GM12878 (cell line): Measurements from ENCODE around the gene SCAP. TPM values are rescaled to one million over a fixed set of nuclear protein-coding genes. Genes with fewer than 3 reads are reported as not detected.

Source experiments
- BACH1 ChIP-seq: fragments of 450-650 bp; IDR thresholded peaks from 2 replicates; pipeline ENCODE4 v1.6.1; 2017; ENCODE audit warnings: mild to moderate bottlenecking, borderline replicate concordance
- BHLHE40 ChIP-seq, 2 experiments: fragments of 450-650 bp in 1 of 2; IDR thresholded peaks; 2 replicates each; pipeline ENCODE4 v1.6.1; 2011 to 2017; ENCODE audit warnings: low read depth in 2 of 2, borderline replicate concordance in 1 of 2, improper control_type of control experiment in 1 of 2, low read length in 1 of 2, mild to moderate bottlenecking in 1 of 2
- CBFB ChIP-seq: IDR thresholded peaks from 2 replicates; pipeline ENCODE4 v1.6.1; 2016; ENCODE audit warnings: antibody characterized with exemption, low read depth
- CEBPB ChIP-seq, 2 experiments: fragments of 150-350 bp in 1 of 2; IDR thresholded peaks; 2 replicates each; pipeline ENCODE4 v1.6.1; 2012 to 2014; ENCODE audit warnings: low read depth in 2 of 2, low read length in 2 of 2, borderline replicate concordance in 1 of 2, inconsistent platforms in 1 of 2
- CHD1 ChIP-seq: IDR thresholded peaks from 2 replicates; pipeline ENCODE4 v1.6.1; 2012; ENCODE audit warnings: low read depth, low read length, improper control_type of control experiment
- E4F1 ChIP-seq: fragments of 450-650 bp; IDR thresholded peaks from 2 replicates; pipeline ENCODE4 v1.6.1; 2018; ENCODE audit warnings: borderline replicate concordance, mild to moderate bottlenecking; ENCODE audit not compliant: partially characterized antibody
- EED ChIP-seq: sonication (generic); IDR thresholded peaks from 2 replicates; pipeline ENCODE4 v1.6.1; 2016; ENCODE audit warnings: antibody characterized with exemption, low read depth
- ELK1 ChIP-seq: IDR thresholded peaks from 2 replicates; pipeline ENCODE4 v1.6.1; 2012; ENCODE audit warnings: low read depth, low read length, improper control_type of control experiment
- HDAC2 ChIP-seq: fragments of 200-600 bp; sonication (generic); IDR thresholded peaks from 2 replicates; pipeline ENCODE4 v1.6.1; 2017
- HDGF ChIP-seq: fragments of 450-650 bp; IDR thresholded peaks from 2 replicates; pipeline ENCODE4 v1.6.1; 2016; ENCODE audit warnings: antibody characterized with exemption
- IKZF2 ChIP-seq, 2 experiments: fragments of 450-650 bp; IDR thresholded peaks; 2 replicates each; pipeline ENCODE4 v1.6.1; 2017; ENCODE audit warnings: mild to moderate bottlenecking in 2 of 2, moderate library complexity in 2 of 2
- JUNB ChIP-seq: IDR thresholded peaks from 2 replicates; pipeline ENCODE4 v1.6.1; 2016; ENCODE audit warnings: antibody characterized with exemption, mild to moderate bottlenecking
- JUND ChIP-seq: IDR thresholded peaks from 2 replicates; pipeline ENCODE4 v1.6.1; 2012; ENCODE audit warnings: low read depth, mild to moderate bottlenecking, low read length, improper control_type of control experiment, moderate library complexity
- KAT2A ChIP-seq: conservative IDR thresholded peaks from 2 replicates; pipeline ENCODE4 v1.6.1; 2011; ENCODE audit warnings: low read depth, low read length; ENCODE audit not compliant: control insufficient read depth
- MEF2A ChIP-seq: IDR thresholded peaks from 2 replicates; pipeline ENCODE4 v1.6.1; 2011; ENCODE audit warnings: low read depth, mild to moderate bottlenecking, low read length, moderate library complexity; ENCODE audit not compliant: insufficient read depth
- MEF2B ChIP-seq: fragments of 450-650 bp; IDR thresholded peaks from 2 replicates; pipeline ENCODE4 v1.6.1; 2018; ENCODE audit warnings: mild to moderate bottlenecking, moderate library complexity; ENCODE audit not compliant: partially characterized antibody, poor library complexity, severe bottlenecking
- MLLT1 ChIP-seq: fragments of 450-650 bp; IDR thresholded peaks from 2 replicates; pipeline ENCODE4 v1.6.1; 2016; ENCODE audit warnings: mild to moderate bottlenecking
- MTA3 ChIP-seq: IDR thresholded peaks from 2 replicates; pipeline ENCODE4 v1.6.1; 2012; ENCODE audit warnings: low read length, inconsistent platforms, borderline replicate concordance
- MXI1 ChIP-seq: fragments of 150-350 bp; IDR thresholded peaks from 2 replicates; pipeline ENCODE4 v1.6.1; 2011; ENCODE audit warnings: low read depth, mild to moderate bottlenecking, inconsistent platforms, low read length, improper control_type of control experiment
- MYB ChIP-seq: fragments of 150-350 bp; IDR thresholded peaks from 2 replicates; pipeline ENCODE4 v1.6.1; 2014; ENCODE audit warnings: mild to moderate bottlenecking, low read depth, low read length, borderline replicate concordance
- NR2C1 ChIP-seq: fragments of 450-650 bp; IDR thresholded peaks from 2 replicates; pipeline ENCODE4 v1.6.1; 2017; ENCODE audit warnings: antibody characterized with exemption, mild to moderate bottlenecking, moderate library complexity
- NR2F1 ChIP-seq: fragments of 450-650 bp; conservative IDR thresholded peaks from 2 replicates; pipeline ENCODE4 v1.6.1; 2017; ENCODE audit warnings: mild to moderate bottlenecking
- PML ChIP-seq: IDR thresholded peaks from 2 replicates; pipeline ENCODE4 v1.6.1; 2012; ENCODE audit warnings: low read length, inconsistent platforms
- RELB ChIP-seq: fragments of 450-650 bp; IDR thresholded peaks from 2 replicates; pipeline ENCODE4 v1.6.1; 2017; ENCODE audit warnings: low read depth, mild to moderate bottlenecking, moderate library complexity
- RUNX3 ChIP-seq: IDR thresholded peaks from 2 replicates; pipeline ENCODE4 v1.6.1; 2012; ENCODE audit warnings: low read length, inconsistent platforms
- SPI1 ChIP-seq: IDR thresholded peaks from 2 replicates; pipeline ENCODE4 v1.6.1; 2011; ENCODE audit warnings: low read depth, mild to moderate bottlenecking, low read length, moderate library complexity, borderline replicate concordance; ENCODE audit not compliant: insufficient read depth
- polyA plus RNA-seq, 11 experiments: library from polyadenylated mRNA; depleted of rRNA in 4 of 11; unstranded in 6 of 11; stranded (reverse) in 5 of 11; fragments of >200 nt; fragmentation: Nextera tagmentation in 4 of 11; fragmentation: Illumina TruSeq in 1 of 11; extraction: Ambion mirVana in 4 of 11; extraction: Trizol in 1 of 11; gene quantifications; 1 replicate in 1 of 11; 2 replicates in 10 of 11; pipeline versions ENCODE4 v1.2.1 to v1.2.3, GENCODE V29; 2011 to 2016; ENCODE audit warnings: inconsistent platforms in 2 of 11, missing spikeins in 2 of 11, low read depth in 1 of 11
- total RNA-seq, 4 experiments: library from RNA; depleted of rRNA in 3 of 4; stranded (reverse); fragments of >200 nt in 3 of 4; fragmentation: Illumina TruSeq in 1 of 4; extraction: Trizol in 1 of 4; gene quantifications; 2 replicates each; pipeline versions ENCODE4 v1.2.1 to v1.2.3, GENCODE V29; 2013 to 2021

The SCAP gene
- total and polyA plus RNA-seq, 10 of the 15 experiments (the other 5 are each of a cell fraction or from before 2014, with no cell fraction given): 1.5 to 64.1 (median 27.9) TPM

- TF ChIP-seq SPI1: 0 out of 2 replicates have a peak, but pooled peaks have one; percentile 11
- peak; percentile 52; the same call in 1 of the 2 replicates for TF ChIP-seq HDGF
- no peak for TF ChIP-seq ELK1
- 0 out of 2 replicates have a peak, but pooled peaks have one; percentile 69 for TF ChIP-seq CHD1
- no peak for TF ChIP-seq PML
- no peak for TF ChIP-seq IKZF2 (IDR thresholded peaks at IDR 0.05)
- TF ChIP-seq JUND: no peak
- 0 out of 2 replicates have a peak, but pooled peaks have one; percentile 35 for TF ChIP-seq BACH1
- no peak for TF ChIP-seq BHLHE40 (IDR thresholded peaks at IDR 0.05; ENCODE audit: borderline replicate concordance in 1 of 2, low read depth in 2 of 2, low read length in 1 of 2)
- TF ChIP-seq HDAC2: no peak
- TF ChIP-seq MXI1: no peak
- no peak for TF ChIP-seq CEBPB (IDR thresholded peaks at IDR 0.05; ENCODE audit: borderline replicate concordance in 1 of 2, low read depth in 2 of 2, low read length in 2 of 2)
- peak; percentile 34; the same call in 1 of the 2 replicates for TF ChIP-seq MTA3
- no peak for TF ChIP-seq NR2F1
- peak; percentile 24 for TF ChIP-seq MEF2B
- TF ChIP-seq RELB: no peak
- TF ChIP-seq MLLT1: 0 out of 2 replicates have a peak, but pooled peaks have one; percentile 10
- no peak for TF ChIP-seq CBFB
- no peak; the same call in 1 of the 2 replicates for TF ChIP-seq JUNB
- no peak for TF ChIP-seq MEF2A
- TF ChIP-seq NR2C1: no peak
- TF ChIP-seq KAT2A: no peak
- TF ChIP-seq E4F1: no peak
- no peak for TF ChIP-seq EED
- TF ChIP-seq MYB: no peak
- TF ChIP-seq RUNX3: no peak; the same call in 1 of the 2 replicates
Measured at GRCh38 chr3:47380026-47380600, 95.6 kb downstream of the SCAP start (continued).
